Activated gamma-delta T cell treated with anti-CD3 and anti-CD28 coated beads, Interleukin-2, amount 50 U/mL, for 16 hours (primary cell): ENCODE data around the gene DDX41.
A peak's percentile ranks its signal among the peaks of the same experiment; 100 is the strongest.

ENCODE experiments used
- DNase-seq: peaks from one replicate; pipeline ENCODE4 v3.0.0-alpha.2; 2020; ENCODE audit warnings: low read depth

DDX41 gene

DNA sequence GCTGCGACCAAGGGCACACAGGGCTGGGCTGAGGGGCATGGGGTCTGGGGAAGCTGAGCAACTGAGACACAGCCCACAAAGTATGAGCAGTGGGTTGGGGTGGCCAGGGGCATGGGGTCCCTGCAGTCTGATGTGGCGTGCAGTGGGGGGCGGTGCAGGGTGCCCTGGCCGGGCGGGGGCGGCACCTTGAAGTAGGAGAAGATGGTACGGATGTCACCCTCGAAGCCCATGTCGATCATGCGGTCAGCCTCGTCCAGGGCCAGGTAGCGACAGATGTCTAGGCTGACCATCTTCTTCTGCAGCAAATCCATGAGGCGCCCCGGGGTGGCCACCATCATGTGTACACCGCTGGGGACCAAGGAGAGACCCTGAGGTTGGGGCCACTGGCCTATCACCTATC is 3.3 kb downstream of the DDX41 start:
- no peak for DNase-seq

DNA sequence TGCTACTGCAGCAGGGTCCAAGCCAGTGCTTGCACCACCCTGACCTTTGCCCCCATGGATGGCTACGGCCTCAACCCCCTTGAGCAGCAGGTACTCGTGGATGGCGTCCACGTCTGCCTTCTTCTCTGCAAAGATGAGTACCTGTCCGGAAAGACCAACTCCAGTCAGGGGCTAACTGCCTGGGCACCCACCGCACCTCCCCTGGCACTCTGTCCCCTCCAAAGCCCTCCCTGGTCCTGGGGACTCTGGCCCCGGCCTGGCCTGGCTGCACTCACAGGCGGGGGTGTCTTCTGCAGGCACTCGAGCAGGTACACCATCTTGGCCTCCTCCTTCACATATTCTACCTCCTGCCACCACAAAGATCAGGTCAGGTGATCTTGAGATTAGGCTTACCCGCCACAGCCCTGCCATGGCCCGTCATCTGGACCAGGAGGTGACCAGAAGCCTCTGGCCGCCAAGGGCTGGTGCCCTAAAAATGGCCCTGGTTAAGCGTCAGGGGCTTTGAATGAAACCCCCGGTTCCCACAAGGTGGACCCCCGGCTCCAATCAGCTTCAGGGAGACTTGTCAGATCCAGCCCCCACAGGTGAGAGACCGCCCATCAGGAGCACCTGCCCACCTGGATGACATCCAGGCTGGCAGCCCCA is 3.9 kb downstream of the DDX41 start:
- no peak for DNase-seq

DNA sequence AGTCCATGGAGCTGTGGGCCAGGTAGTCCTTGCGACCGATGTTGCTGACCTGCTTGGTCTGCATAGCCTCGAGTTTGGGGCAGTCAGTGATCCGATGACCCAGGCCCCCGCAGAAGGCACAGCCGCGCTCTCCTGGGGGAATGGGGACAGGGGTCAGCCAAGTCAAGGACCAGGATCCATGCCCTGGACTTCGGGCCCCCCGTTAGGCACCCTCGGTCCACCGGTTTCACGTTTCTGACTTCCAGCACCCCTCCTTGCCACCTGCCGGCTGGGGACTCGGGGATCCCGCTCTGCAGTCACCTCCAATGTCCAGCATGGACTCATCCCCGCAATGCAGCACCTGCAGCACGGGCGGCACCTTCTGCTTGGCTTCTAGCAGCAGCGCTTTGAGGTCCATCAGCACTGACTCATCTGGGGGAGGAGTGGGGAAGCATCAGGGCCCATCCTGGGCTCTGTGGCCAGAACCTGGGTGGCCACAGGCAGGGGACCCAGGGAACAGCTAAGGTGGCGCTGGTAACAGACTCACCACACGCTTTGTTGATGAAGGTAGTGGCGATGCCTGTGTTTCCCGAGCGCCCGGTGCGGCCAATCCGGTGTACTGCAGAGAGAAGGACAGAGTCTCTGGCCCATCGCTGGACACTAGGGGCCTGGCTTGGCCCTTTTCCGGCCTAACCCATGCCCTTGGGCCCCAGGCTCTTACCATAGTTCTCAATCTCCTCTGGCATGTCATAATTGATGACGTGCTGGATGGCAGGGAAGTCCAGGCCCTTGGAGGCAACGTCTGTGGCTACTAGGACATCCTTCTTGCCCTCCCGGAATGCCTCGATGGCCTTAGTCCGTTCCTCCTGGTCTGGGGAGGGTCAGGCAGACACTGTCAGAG is 4.7 kb downstream of the DDX41 start:
- no peak for DNase-seq

DNA sequence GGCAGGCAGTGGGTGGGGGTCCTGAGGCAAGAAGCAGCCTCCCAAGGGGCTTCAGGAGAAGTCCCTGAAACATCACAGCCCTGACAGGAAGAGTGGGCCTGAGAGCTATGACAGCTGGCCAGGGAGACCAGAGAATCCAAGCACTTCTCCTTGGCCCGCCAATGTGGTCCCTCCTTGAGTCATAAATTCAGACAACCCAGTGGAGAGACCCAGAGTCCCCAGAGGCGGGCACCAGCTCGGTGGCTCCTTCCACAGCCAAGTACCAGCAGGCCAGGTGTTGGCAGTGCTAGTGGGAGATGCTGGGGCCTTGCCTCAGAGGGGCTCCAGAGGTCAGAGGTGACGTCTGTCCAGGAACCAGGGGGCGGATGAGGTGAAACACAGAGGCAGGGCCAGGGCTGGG is 5.6 kb downstream of the DDX41 start:
- DNase-seq = no peak

DNA sequence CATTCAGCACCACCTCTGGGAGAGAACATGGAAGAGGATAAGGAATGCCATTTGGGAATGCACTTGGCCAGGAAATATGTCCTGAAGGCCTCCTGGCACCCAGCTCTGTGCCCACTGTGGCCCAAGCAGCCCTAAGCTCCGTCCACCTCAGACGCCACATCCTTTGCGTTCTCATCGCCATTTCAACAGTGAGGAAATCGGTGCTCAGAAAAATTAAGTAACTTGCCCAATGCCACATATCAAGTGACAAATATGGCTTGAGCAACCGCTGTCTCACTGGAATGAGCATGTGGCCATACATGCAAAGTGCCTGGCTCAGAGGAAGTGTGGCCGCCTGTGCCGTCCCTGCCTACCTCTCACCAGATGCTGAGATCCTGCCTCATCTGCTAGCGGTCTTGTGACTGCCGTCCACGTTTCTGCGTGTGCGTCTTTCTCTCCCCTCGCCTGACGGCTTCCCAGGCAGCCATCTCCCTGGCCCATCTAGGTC is 6.2 kb downstream of the DDX41 start:
- DNase-seq = no peak

DNA sequence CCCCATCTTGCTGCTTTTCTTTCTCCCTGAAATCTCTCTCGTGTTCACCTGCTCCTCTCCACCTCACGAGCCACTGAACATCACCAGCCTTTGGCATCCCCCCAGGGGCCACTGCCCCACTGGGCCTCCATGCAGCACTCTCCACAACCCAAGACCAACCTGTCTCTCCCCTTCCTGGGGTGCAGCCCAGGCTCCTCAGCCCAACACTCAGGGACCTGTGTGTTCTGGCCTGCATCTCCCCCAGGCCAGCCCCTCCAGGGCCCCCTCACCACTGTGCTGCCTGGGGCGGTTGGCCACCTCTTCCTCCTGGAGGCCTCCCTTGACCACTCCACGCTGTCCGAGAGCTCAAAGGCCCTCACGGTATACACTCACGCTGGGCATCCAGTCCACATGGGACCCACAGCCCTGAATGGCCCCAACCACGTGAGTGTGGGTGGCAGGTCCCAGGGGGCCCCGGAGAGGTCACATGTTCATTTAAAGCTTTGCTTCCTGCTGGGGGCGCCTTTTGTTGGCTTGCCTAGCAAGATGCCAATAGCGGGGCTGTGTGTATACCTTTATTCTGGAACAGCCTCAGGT is 6.7 kb downstream of the DDX41 start:
- no peak for DNase-seq

DNA sequence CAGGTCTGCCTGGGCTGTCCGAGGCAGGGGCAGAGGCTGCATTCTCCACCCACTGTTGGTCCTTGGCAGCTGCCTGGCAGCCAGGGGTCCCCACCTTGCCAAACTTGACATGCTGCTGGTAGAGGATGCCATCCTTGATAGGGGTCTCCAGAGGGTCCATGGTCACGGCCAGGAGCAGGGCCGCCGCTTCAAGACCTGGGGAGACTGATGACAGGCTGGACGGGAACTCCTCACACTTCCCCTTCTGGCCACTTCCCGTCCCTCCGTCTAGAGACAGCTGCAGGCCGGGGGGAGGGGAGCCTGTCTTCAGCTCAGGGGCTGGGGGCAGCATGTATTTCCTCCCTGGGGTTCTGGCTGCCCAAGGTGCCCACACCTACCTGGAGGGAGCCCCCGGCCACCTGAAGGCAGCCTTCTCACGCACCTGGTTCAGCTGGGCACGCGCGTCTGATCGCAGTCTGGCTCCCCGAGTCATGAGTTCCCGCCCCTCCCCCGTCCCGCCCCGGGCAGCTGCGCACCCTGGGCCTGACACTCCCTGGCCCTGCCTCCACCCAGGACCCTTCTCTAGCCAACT is 7.3 kb downstream of the DDX41 start, which contains the start of gene DOK3:
DOK3 (minus strand) TSS at position 446 of the 571 bp plus-strand sequence; CDS start at position 160, 286 bp downstream.
- no peak for DNase-seq

DNA sequence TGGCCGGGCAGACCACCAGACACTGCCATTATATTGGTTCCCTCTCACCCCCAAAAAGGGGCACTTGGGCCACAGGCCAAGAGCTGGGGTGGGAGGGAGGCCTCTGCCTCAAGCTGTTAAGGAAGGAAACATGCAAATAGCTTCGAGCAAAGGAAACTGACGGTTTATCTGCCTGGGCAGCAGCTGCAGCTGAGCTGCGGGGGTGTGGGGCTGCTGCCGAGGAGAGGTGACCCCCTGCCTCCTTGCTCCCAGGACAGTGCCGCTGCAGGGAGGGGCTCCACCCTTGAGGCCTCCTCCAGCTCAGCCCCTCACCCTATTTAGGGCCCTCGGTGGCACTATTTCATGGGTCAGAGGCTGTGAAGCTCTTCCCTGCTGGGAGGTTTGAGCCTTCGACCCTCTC is 7.9 kb downstream of the DDX41 start:
- DNase-seq = no peak

DNA sequence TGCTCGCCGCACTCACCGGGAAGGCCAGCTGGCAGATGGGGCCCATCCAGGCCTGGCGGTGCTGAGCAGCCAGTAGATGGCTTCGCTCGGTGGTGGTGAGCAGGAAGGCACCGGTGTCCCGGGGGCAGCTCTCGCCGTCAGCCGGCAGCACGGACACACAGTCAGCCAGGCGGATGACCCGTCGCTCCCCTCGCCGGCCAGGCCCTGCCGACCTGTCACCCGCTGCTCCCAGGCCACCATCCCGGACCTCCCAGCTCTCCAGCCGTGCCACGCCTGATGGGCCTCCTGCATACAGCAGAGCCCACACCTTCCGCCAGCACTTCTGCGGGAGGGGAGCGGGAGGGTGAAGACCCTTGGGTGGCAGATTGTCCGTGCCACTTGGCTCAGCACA is 8.5 kb downstream of the DDX41 start:
- DNase-seq = no peak

DNA sequence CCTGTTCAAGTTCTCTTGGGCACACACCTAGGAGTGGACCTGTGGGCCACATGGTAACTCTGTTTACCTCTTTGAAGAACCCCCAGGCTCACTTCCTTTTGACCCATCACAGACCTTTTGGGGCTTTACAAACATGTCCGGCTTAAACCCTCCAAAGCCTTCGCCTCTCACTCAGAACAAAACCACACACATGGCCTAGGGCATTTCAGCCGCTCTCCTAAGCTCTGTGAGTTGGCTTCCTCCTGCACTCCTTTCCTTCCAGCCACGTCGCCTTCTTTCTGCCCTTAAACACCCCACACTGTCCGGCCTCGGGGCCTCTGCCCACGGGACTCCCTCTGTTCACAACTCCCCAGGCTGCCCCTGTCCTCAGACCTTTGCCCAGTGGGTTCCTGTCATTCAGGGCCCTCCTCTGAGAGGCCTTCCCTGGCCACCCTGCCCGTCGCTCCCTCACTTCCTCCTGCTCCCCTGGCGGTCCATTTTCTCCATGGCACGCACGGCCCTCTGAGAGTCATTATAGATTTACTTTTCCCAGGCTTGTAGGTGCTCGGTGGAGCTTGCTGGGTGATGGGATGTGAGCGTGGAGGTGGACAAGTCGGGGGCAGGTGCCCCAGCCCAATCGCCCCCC is 9.1 kb downstream of the DDX41 start:
- no peak for DNase-seq

DNA sequence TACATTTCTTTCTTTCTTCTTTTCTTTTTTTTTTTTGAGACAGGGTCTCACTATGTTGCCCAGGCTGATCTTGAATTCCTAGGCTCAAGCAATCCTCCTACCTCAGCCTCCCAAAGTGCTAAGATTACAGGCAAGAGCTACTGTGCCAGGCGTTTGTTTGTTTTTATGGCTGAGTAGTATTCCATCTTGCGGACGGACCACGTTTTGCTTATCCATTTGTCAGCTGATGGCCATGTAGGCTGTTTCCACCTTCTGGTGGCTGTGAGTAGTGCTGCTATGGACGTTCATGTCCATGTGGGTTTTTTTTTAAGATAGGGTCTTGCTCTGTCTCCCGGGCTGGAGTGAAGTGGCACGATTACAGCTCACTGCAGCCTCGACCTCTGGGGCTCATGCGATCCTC is 9.6 kb downstream of the DDX41 start:
- no peak for DNase-seq

DNA sequence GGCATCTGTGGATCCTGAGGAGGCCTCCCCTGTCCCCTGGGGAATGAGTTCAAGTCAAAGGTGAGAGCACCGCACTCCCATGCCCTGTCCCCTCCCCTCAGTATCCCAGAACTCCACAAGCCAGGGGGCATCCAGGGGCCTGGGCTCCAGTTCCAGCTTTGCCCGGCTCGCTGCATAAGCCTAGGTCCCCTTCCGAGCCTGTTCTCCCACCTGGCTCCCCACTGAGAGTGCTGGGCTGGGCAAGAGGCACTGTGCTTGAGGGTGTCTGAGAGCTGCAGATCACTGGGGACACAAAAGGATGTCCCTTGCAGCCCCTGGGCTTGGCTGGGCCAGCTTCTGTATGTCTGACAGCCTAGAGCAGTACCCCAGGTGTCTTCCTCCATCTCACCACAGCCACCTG is 11.7 kb downstream of the DDX41 start:
- DNase-seq = no peak

DNA sequence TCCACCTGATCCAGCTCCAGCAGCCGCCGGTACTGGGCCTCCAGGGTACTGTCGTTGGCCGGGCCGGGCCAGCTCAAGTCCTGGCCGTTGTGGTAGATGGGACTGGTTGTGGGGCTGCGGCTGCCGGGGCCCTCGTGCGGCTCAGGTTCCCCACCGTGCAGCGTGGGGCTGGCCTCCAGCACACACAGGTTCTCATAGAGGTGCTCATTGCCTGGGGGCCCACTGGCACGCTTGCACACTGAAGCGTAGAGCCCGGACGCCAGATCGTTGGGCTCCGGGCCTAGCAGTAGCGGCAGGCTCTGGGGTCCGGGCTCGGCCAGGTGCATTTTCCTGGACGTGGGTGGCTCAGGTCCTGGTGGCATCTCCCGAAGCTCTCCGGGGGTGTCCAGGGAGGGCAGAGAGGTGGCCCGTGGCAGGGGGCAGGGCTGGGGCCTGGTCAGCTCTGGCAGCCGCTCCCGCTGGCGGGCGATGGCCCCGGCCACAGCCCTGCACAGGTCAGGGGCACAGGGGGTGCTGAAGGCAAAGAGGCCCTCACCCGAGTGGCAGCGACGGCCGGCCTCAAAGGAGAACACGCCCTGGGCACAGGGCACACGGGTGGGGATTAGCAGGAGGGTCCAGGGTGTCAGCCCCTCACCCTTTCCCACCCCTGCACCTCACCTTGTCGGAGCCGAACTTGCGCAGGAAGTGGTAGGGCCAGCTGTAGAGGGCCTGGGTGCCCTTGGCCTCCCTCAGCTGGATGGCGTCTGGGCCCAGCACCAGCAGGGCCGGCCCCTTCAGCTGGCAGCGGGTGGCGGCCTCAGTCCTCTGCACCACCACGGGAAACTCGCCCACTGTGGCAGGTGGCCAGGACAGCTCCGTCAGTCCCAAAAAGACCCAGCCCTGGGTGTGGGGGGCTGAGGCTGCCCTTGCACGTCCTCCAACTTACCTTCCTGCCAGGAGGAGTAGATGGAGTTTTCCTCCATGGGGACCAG is 12.4 kb downstream of the DDX41 start:
- DNase-seq = no peak

DNA sequence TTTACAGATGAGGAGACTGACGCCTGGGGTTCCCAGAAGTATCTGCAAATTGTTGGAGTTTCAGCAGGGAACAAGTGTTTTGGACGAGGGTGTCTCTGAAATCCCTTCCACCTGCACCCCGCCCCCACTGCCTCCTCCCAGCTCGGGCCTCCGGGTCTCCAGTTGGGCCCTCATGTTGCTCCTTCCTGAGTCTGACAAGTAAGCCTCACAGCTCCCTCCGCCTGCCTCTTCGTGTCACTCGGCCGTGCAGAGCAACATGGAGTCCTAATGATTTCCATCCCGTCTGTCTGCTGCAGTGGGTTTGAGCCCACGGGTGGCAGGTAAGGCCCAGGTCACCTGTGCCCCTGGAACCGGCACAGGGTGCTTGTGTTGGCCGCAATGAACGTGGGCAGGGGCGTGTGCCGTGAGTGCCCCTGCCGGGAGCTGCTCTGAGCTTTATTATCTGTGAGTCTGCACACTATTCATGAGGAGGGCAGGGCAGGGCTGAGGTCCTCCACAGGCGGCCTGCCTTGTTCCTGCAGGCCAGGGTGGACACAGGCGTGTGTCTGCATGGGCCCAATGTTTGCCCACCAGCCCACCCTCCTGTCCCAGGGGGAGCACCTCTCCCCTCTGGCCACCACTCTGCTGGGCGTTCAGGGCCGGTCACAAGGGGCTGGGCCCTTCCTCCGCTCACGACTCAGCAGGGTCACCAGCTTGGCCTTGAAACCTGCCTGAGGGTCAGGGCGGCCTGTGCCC is 13.2 kb downstream of the DDX41 start:
- no peak for DNase-seq

DNA sequence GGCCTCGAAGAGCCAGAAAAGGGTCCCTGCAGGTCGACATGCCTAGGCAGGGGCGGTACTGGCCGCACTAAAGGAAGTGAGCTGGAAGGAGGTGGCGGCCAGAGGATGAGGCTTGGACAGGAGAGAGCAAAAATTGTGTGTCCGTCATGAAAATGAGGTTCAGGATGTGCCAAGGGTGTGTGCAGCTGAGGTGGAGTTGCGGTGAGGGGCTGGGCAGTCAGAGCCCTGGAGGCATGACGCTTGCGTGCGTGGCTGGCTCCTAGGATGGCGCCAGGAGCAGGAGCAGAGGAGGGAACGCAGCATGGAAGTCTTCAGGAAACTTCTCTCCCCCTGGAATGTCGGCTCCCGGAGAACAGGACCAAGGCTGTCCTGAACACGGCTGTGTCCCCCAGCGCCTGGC is 13.9 kb downstream of the DDX41 start:
- no peak for DNase-seq

DNA sequence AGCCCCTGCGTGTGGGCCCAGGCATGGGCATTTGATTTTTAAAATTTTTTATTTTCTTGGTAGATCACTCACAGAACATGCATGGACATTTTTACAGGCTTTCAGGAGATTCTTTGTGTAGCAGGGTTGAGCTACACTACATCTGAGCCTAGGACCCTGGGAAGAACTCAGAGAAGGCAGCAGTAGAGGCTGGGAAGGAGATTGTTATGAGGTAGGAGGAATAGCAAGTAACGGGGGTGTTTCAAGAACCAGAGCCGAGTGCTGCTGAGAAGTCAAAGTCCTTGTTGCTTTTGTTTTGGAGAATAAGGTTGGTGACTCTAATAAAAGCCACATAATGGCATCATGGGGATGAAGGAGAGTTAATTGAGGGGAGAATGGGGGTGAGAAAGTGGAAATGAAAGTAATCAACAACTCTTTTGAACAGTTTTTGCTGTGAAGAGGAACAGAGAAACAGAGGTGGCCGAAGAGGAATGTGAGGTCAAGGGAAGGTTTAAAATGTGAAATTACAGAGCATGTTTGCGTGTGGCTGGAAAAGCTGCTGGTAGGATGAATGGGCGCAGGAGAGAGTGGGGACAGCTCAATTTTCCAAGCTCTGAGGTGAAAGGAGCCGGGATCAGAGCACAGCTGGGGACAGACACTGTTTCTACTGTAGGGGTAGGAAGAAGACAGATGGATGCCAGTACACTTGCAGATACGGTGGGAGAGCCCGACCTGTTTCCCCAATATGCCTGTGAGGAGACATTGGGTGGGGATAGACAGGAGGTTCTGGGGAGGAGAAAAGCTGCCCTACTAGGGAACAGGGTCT is 14.7 kb downstream of the DDX41 start:
- no peak for DNase-seq

DNA sequence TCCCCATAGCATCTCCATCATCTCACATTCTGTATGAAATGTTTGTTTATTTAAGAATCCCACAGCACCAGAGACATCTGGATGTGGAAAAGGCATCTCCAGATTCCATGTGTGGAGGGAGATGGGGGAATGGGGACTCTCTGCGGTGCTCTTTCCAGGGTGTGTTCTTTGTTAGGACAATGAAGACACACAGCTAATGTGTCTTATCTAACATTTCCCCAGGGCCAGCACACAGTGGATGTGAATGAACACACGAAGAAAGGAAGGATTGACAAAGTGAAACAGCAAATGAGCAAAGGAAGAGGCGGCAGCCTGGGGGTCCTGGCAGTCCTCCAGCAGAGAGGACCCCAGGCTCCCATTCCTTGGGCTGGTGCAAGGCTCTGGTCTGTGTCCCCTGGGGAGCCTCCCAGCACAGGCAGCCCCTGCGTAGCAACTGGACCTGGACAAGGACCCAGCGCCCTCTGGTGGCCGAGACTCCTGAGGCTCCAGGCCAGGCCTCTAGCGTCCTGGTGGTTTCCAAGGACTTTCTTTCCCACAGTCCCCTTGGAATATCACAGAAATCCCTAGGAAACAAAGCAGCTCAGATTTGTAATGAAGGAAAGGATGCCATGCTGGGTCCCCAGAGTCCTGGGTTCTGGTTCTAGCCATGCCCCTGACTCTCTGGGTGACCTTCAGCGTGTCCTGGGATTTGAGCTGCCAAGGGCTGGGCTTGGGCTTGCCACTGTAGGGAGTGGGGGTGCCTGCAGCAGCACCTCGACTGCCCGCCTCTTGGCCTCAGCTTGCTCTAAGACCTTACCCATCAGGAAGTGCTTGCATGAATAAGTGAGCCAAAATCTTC is 15.9 kb downstream of the DDX41 start:
- DNase-seq = peak; percentile 81

DNA sequence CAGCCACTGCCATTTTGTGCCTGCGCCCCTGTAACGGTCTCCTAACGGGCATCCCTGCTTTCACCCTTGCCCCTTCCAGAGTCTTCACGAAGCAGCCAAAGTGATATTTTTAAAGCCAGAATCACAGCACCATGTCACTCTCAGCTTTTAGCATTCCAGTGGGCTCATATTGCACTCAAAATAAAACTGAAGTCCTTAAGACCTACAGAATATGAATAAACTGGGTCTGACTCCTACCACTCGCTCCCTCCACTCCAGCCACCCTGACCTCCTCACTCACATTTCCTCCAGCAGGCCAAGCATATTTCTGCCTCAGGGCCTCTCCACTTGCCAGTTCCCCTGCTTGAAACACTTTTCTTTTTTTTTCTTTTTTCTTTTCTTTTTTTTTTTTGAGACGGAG is 16.9 kb downstream of the DDX41 start:
- no peak for DNase-seq
